NCI-H1694 (cell line): ENCODE data around the gene CNTN5.
A peak's percentile ranks its signal among the peaks of the same experiment; 100 is the strongest.

Experiments used
- DNase-seq: peaks from one replicate; lab custom pipeline; 2025; lab: John Stamatoyannopoulos, UW

CNTN5 gene

DNA sequence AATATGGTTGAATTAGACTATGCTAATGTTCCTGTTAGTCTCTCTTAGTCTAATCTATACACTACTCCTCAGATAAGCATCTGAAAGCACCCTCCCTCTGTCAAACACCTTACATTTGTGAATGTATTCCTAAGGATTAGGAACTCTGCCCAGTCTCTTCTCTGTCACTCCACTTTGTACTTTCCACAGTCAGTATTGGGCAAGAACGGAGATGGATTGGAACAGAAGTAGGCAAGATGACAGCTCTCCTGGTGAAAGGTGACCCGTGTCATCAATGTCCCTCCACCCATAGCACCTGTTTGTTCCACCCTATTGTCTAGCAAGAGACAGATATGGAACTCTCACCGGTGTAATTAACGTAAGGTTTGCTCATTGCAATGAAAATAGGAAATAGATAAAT, 613.8 kb downstream of the CNTN5 start:
- DNase-seq, result no peak

DNA sequence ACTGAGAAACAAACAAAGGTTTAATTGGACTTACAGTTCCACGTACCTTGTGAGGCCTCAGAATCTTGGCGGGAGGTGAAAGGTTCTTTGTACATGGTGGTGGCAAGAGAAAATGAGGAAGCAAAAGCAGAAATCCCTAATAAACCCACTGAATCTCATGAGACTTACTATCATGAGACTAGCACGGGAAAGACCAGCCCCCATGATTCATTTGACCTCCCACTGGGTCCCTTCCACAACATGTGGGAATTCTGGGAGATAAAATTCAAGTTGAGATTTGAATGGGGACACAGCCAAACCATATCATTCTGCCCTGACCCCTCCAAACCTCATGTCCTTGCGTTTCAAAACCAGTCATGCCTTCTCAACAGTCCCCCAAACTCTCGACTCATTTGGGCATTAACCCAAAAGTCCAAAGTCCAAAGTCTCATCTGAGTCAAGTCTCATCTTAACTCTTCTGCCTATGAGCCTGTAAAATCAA, 617.4 kb downstream of the CNTN5 start:
- DNase-seq, result no peak

DNA sequence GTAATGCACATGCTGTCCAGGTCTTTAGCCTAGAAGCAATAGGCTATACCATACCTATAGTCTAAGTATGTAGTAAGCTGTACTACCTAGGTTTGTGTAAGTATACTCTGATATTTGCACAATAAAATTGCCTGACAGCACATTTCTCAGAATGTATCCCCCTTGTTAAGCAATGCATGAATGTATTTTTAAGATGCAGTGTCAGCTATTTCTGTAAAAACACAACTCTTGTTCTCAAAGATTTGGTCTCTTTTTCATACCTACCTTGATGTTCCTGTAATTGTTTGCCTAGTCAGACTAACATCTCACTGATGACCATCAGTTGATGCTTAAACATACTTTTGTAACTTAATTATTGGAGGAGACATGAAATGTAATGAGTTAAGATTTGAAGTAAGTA, 619.9 kb downstream of the CNTN5 start:
- DNase-seq, result no peak

DNA sequence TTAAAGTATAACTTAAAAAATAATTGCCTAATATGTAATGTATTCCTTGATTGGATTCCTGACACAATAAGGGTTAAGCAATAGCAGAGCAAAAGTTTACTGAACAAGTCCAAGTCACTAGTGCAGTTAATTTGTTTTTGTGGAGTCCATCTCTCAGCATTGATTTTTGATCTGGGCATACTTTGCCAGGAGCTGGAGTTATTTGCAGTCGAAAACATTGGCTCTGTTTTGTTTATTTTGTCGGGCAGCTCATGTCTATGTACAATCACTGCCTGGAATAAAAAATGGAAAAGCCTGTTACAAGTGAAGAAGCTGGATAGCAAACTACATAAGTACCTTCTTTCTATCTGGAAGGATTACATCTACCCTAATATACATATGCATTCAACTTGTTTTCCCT, 625.2 kb downstream of the CNTN5 start:
- DNase-seq, result no peak

DNA sequence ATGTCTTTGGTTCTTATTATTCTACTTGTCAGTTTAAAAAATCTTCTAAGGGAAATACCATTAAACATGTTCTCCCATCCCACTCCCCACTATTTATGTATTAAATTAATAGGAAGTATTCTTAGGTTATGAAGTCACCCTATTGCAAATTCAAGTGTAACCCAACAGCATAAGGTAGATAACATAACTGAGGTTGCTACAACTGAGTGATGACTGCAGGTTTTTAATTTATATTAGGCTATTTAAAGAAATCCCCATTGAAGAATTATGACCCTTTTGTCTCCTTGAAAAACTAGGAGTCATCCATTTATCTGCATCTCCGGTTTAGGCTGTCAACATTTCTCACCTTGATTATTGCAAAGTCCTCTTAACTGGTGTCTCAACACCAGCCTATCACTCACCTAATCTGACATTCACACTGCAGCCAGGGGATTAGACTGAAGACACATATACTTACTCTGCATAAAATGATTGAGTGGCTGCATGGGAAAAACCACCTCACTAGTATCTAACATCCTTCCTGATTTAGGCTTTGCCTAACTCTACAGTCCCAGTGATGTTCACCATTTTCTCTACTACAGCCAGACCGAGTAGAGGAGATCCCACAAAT, 649.4 kb downstream of the CNTN5 start:
- DNase-seq, result no peak

DNA sequence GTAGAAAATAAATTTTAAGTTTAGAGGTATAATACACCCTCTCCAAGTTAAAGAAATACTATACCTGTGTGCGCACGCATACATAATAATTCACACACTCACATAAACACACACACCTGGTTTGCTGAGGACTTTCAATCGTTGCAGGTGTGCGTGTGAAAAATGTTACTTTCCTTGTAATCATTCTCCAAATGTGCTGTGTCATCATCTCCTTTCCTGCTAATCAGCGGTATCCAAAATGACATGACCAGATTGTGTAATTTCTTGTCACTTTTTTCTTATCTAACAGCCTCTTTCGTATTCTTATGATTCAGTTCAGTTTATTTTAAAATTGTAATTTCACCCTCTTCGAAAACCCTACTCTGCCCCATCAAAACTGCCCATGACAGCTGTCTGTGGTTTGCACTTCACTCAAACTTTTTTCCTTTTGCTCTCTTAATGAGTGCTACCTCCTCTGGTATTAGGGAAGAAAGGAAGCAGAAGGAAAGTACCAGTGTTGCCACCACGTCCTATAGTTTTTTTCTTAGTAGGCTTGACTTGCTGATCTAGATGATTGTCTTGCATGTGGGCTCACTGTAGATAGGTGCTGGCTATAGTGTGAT, 651.2 kb downstream of the CNTN5 start:
- no peak for DNase-seq

DNA sequence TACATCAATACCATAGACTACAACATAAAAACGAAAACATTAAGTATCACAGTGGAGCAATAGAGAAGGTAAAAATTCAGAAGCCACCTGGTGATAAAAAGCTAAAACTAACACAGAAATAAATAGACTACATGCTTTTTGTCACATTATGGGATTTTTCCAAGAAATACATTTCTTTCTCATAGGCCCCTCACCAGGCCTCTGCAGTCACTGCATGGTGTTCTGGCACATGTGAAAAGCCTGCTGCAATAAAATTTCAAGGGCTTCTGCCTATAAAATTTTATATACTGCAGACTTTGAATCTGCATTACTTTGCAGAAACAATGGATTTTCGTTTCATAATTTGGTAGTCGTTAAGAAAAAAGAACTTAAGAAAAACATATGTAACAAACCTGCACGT, 655.5 kb downstream of the CNTN5 start:
- DNase-seq, result no peak

DNA sequence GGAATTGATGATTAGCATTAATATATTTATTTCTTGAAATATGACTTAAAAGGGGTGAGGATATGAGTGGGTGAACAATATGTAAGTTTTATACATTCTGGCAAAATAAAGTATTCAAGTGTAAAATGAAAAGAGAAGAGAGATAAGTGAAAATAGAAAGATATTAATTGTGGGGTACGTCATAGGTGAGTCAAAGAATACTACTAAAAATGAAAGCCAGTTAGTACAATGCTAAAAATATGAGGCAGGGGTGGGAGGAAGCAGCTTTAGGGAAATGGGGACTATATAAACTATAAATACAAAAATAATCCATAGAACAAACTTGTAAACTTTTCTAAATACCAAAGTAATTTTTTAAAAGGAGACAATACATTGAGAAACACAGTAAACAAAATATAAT, 661.4 kb downstream of the CNTN5 start:
- DNase-seq, result no peak

DNA sequence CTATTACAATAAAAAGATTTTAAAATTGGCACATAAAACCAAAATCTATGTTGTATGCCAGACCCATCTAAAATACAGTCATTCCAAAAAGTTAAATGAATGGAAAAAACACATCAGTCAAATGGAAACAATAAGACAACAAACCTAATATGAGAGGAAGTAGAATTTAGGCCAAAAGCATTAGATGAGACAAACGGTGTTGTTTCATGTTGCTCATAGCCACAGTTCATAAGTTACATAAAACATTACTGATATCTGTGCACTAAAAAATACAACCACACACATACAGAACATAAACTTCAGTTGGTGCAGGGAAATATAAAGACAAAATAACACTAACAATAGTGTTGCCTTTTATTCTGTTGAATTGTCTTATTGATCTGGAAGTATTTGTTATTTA, 661.9 kb downstream of the CNTN5 start:
- DNase-seq, result no peak

DNA sequence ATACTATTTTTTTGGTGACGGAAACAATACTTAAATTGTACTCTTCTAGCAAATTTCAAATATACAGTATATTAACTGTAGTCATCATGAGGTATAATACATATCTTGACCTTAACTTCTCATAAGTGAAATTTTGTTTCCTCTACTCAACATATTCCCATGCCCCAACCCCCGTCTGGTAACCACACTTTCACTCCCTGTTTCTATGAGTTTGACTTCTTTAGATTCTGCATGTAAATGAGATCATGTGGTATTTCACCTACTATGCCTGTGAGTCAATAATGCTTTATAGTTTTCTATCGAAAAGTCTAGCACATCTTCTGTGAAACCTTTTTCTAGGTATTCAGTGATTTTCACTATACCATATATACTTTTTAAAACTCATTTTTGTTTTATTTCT, 663.2 kb downstream of the CNTN5 start:
- no peak for DNase-seq

DNA sequence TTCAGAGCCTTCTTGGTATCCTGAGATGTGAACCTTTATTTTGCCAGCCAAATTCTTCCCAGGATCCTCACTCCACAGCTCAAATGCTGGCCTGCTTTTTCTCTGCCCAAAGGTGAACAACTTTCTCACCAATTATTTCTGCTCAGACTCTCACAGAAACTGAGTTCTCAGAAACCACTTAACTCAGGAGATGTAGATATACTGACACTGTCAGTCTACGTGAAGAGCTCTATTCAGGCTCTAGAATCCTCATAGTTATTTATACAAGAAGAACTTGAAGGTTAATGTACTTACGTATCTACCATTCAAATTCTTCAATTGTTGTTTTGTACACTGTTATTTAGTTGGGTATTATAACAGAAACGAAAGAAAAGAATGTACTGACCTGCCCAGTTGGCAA, 666.1 kb downstream of the CNTN5 start:
- no peak for DNase-seq

DNA sequence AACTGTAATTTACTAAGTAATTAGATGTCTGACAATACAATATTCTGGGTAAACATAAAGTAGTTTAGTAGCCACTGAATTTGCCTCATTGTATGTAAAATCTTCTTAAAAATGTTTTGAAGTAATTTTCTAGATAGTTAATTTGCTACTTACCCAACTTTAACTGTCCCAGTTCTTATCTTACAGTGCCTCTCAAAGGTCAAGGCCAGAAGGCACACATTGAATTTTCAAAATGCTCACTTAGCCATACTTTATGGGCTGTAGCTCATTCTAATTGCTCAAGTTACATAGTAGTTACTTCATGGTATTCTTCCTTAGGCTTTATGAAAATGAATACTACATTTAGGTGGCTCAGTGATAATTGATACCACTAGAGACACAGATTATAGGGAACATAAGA, 666.6 kb downstream of the CNTN5 start:
- no peak for DNase-seq

DNA sequence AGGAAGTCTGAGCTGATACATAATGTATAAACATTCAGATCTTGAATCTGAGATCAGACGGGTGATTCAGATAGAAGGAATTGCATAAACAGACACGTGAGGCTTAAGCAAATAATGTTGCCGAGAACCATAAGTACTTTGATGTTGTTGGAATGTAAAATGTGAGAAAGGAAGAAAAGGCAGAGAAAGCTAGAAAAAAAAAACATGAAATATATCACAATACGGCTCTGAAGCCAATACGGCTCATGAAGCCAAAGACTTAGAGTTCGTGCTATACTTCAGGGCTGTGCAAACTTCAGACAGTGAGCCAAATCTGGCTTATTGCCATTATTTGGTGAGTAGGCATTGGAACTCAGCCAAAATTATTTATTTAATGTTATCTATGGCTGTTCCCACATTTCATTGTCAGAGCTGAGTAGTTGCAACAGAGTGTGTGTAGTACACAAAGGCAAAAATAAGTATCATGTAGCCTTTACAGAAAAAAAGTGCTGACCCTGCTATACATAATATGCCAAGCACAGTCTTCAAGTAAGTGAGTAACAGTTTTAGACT, 673.3 kb downstream of the CNTN5 start:
- no peak for DNase-seq

DNA sequence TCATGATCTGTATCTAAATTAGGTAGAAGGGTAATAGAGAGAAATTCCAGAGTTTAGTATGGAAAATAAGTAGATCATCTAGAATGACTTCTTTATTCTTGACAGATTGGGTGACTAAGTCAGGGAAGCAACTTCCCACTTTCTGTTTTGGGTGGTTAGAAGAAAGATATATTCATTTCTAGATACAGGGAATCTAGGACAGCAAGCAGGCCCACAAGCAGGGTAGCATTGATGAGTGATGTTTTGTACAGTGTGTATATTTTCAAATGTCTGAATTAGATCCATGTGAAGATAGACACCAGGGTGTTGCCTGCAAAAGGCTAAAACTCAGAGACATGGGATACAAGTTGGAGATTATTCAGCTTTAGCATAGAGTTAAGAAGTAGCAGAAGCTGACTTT, 674.4 kb downstream of the CNTN5 start:
- DNase-seq, result no peak

DNA sequence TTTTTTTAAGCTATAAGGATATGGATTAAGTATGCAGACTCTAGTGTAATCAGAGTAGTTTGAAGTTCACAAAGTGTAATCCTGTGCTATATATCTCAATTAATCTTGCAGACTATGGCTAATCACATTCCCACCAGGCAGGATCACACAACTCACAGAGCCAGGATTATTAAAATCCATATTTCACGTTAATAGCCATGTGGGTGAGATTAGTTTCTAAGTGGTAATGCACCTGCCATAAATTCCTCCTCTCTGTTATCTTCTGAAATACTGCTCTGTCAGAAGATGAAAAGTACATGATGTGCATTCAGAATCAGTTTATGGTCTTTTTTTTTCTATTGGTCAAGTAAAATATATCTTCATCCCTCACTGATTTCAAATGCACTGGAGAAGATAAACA, 686.1 kb downstream of the CNTN5 start:
- DNase-seq, result no peak

DNA sequence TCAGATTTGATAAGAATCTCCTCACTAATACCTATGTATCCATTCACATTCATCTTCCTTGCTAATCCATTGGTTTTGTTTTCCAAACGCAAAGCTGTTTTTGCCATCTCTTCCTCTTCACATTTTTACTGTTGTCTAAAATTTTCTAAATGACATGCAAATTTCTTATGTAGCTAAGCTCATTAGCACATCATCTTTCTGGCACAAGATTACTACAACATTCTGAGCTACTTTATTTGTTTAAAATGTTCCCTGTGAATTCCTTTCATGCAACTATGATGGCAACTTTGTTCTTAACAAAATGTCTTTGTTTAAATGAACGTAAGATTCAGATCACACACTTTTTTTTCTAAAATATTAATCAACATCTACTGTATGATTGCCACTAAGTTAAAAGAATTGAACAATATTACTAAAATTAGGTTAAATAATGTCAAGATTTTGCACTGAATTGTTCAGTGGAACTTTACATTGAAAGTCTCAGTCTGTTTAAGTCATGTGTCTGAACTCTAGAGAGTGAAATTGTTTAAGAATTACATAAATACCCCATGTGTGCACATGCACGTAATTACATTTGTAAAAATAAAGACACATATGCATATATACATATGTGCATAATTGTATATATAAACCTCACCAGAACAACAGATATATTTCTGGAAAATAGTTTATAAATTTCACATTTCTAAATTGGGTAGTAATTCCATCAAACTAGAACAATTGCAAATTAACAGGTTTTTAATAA, 688.4 kb downstream of the CNTN5 start:
- no peak for DNase-seq

DNA sequence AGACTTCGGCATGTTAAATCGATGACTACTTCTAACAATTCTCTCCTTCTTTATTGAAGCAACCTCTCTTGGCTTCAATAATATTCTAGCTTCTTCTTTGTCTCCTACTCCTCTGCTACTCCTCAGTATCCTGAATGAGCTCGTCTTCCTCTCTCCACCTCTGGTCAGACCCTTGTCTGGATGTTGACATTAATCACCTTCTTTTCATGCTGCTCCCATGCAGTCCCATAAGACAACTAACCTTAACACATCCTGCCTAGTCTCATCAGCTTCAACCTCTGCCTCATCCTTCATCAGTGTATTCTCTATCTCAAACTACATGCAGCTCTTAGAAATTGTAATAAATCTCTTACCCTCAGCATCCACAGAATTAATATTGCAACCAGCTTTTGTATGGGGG, 695.6 kb downstream of the CNTN5 start:
- no peak for DNase-seq

DNA sequence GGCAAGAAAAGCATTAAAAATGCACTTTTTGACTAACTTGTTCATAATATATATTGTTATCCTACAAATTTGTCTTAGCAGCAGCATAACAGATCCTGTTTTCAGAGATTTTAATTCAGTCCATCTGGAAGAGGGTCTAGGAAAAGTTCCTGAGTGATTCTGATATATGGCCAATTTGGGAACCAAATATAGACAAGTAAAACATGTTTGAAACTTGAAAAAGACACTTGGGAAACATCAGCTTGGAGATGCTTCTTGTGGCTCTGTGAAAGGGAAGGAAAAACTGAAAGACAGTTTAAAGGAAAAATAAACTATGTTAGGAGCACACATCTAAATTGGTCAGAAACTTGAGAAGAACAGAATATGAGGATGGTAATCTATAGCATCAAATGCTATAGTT, 697.5 kb downstream of the CNTN5 start:
- DNase-seq, result no peak

DNA sequence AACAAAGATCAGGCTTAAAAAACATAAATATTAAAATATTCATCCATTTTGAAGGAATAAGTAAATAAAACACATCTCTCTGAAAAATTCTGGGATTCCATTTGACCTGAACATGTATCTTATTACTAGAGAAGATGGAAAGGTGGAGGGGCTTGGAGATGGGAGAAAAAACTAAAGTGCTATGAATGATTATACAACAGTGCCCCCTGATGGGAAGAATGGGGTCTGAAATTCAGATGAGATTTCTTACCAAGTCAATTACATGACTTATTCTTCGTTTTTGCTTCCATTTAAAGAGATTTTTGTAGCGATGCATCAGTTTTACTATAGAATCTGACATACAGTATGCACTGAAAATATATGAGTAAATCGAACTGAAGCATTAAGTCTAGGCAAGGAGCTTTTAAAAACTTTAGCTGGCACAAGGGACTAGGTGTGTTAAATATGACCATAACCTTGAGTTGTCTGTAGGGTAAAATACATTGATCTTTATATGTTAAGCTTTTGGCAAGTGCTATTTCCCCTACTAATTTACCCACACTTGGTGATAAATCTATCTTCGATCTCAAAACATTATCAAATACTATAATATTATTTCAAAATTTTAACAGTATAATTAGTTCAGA, 718.8 kb downstream of the CNTN5 start:
- peak; percentile 16 for DNase-seq

DNA sequence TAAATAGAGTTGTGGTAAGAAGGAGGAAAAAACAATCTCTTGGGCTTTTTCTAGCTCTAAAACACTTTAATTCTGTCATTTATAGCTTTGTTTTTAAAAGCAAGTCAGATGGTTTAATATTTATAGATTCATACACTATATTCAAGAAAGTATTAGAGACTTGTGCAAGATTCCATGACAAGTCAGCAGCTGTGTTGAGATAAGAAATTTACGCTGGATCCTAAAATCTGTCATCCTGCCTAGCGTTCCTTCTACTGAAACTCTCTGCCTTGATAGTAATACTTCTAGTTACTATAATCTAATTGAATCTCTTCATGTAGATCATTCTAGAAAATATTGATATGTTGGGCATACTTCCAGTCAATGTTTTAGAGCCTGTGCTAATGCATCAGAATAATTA, 721.8 kb downstream of the CNTN5 start:
- no peak for DNase-seq

DNA sequence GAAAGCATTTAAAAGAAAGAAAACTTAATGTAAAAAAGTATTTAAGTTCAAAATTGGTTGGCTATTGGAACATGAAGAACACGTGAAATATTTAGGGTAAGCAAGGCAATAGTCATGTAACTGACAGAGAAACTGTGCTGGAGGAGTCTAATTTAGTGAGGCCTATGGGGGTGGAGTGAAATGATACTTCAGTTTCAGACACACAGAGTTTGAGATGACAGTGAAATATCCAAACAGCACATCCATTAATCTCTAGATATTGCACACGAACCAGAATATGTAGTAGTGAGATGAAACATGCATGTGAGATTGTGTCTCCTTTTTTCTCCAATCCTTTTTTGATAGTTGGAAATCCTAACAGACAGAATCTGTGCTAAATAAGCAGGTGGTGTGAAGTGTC, 739.0 kb downstream of the CNTN5 start:
- no peak for DNase-seq

DNA sequence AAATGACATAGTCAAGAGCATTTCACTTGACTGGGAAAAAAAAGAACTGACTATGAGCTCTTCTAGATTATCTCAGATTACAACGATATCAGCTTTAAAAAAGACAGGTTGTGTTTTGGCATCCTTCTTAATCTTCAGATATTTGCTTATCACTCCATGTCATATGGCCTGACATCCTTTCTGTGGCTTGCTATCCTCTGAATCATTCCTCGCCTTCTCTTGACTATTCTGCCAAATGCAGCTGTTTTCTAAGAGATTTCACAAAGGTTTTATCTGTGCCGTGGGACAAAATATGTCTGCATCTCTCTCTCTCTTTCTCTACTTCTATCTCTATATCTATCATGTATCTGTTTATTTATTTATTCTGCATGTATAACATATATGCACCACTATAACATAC, 746.1 kb downstream of the CNTN5 start:
- no peak for DNase-seq

DNA sequence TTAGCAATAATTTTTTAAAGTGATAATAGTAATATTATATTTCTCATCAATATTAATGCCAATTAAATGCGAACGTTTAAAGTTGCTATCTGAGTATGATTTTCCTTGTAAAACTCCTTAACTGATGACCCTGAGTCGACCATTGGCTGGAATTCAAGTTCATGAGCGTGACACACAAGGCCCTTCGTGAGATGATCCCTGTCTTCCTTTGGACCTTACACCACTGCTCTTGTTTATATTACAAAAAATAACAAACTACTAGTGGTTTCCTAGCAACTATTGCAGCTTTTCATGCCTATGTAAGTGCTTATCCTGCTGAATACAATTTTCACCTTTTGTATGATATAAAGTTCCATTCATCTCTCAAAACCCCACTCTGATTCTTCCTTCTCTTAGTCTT, 752.9 kb downstream of the CNTN5 start:
- no peak for DNase-seq
